ENCODE measurements around the gene NAP1L4. TPM values are rescaled to one million over a fixed set of nuclear protein-coding genes. Genes with fewer than 3 reads are reported as not detected.

The NAP1L4 gene
- total RNA-seq, 1 experiment from 2014 or later, result 144 TPM

- ATAC-seq (peak; percentile 45), DNase-seq (ENCODE audit: low read depth, low spot score) (no peak)
- TF ChIP-seq POLR2A (IDR thresholded peaks at IDR 0.05; ENCODE audit: borderline replicate concordance, extremely low read depth, insufficient read depth, insufficient read length) (no peak), SIN3A (IDR thresholded peaks at IDR 0.05; ENCODE audit: low read depth) (no peak), SP1 (IDR thresholded peaks at IDR 0.05; ENCODE audit: low read depth) (no peak), REST (IDR thresholded peaks at IDR 0.05; ENCODE audit: low read depth) (no peak), CEBPB (IDR thresholded peaks at IDR 0.05; ENCODE audit: low read depth) (no peak)
- BruUV-seq (replicated peaks), result no TSS peak
- ChIA-PET CTCF (interaction anchor here (2.9 to 5.0 kb wide), 2 partner anchors 13 to 26 kb away, joined by 13 to 32 read pairs; partner anchors contain the start of gene PHLDA2), POLR2A (interaction anchor here (0.8 to 3.6 kb wide), 4 partner anchors 8 to 25 kb away, joined by 3 to 21 read pairs (median 9); partner anchors contain the start of gene PHLDA2), RAD21 (ENCODE audit: low non-redundant PET in 1 of 2, low total read pairs in 2 of 2, uncharacterized antibody in 2 of 2, unreplicated experiment in 2 of 2) (interaction anchor here in 1 of 2 experiments (0.8 kb wide), 1 partner anchor 26 kb away, joined by 3 read pairs; no protein-coding TSS in a partner anchor)
- intact Hi-C loops (cut with micrococcal nuclease), result no loop called here
- peak overlapping the region; percentile 86 for H3K27ac ChIP-seq (ENCODE audit: low read depth, low read length)
- peak overlapping the region; percentile 72 for H3K9ac ChIP-seq (ENCODE audit: low read length)
- no peaks in the 10 kb centered on the region for H3K9me2 ChIP-seq (ENCODE audit: insufficient read depth)
- no peaks in the 10 kb centered on the region for H4K20me1 ChIP-seq (ENCODE audit: insufficient read depth)
- H3K36me3 ChIP-seq (ENCODE audit: control insufficient read depth in 1 of 2, insufficient read depth in 2 of 2, low read length in 2 of 2), result no peaks in the 10 kb centered on the region
- H3K79me2 ChIP-seq (ENCODE audit: insufficient read depth, low read length), result no peaks in the 10 kb centered on the region
- H3K4me2 ChIP-seq (ENCODE audit: low read length), result peak overlapping the region; percentile 99
- H2AFZ ChIP-seq (ENCODE audit: low read depth, low read length, poor library complexity, severe bottlenecking), result no peak overlapping the region
- no peaks in the 10 kb centered on the region for H3K9me3 ChIP-seq (ENCODE audit: control insufficient read depth in 1 of 2, insufficient read depth in 1 of 2, low read depth in 1 of 2, low read length in 2 of 2)
- peaks cover 38 to 51% of the 10 kb centered on the region in 2 experiments for H3K4me1 ChIP-seq (ENCODE audit: control insufficient read depth in 1 of 2, insufficient read depth in 2 of 2, low read length in 2 of 2)
- peak overlapping the region; percentile 70 to 76 for H3K4me3 ChIP-seq (replicated peaks in 1 of 2; ENCODE audit: low read depth in 1 of 2, low read length in 2 of 2)
- no peaks in the 10 kb centered on the region for H3K27me3 ChIP-seq (ENCODE audit: insufficient read depth, low read length)
These were observed 87.7 kb downstream of the NAP1L4 start for GRCh38 chr11:2904153-2905052.

Data from HCT116 (cell line).